Endothelial cell of umbilical vein (primary cell): Measurements from ENCODE around the gene CREBL2.

ENCODE experiments used
- EZH2 ChIP-seq: IDR thresholded peaks from 2 replicates; pipeline ENCODE4 v1.6.1; 2012; ENCODE audit warnings: borderline replicate concordance, low read depth, mild to moderate bottlenecking, moderate library complexity, low read length, inconsistent platforms; ENCODE audit not compliant: severe bottlenecking
- FOS ChIP-seq: IDR thresholded peaks from 2 replicates; pipeline ENCODE4 v1.6.1; 2011; ENCODE audit warnings: mild to moderate bottlenecking, low read length, moderate library complexity, borderline replicate concordance; ENCODE audit not compliant: insufficient read depth
- GATA2 ChIP-seq: IDR thresholded peaks from 2 replicates; pipeline ENCODE4 v1.7.0; 2011; ENCODE audit warnings: low read depth, mild to moderate bottlenecking, moderate library complexity, mixed read lengths, low read length; ENCODE audit not compliant: insufficient read length, insufficient read depth
- MYC ChIP-seq: IDR thresholded peaks from one replicate; pipeline ENCODE4 v1.6.1; 2011; ENCODE audit warnings: mild to moderate bottlenecking, low read depth, low read length
- POLR2A ChIP-seq: IDR thresholded peaks from 2 replicates; pipeline ENCODE4 v1.6.1; 2012; ENCODE audit warnings: low read depth, mild to moderate bottlenecking, control low read depth, low read length
- POLR2AphosphoS5 ChIP-seq: IDR thresholded peaks from 2 replicates; pipeline ENCODE4 v1.6.1; 2012; ENCODE audit warnings: low read depth, mild to moderate bottlenecking, control low read depth, low read length, moderate library complexity; ENCODE audit not compliant: insufficient read depth
- TF ChIP-seq, protein P1 (sequence below), 2 donors: IDR thresholded peaks; 1 replicate in 1 of 2; 2 replicates in 1 of 2; pipeline ENCODE4 v1.5.1; 2011; ENCODE audit warnings: low read length in 2 of 2, mild to moderate bottlenecking in 2 of 2, moderate library complexity in 2 of 2, control low read depth in 1 of 2, inconsistent platforms in 1 of 2, low read depth in 1 of 2; ENCODE audit not compliant: insufficient read depth in 1 of 2; ENCODE audit errors: extremely low read depth in 1 of 2
- TF ChIP-seq, protein P2 (sequence below): IDR thresholded peaks from 2 replicates; pipeline ENCODE4 v1.6.1; 2011; ENCODE audit not compliant: insufficient read depth, insufficient read length

DNA sequence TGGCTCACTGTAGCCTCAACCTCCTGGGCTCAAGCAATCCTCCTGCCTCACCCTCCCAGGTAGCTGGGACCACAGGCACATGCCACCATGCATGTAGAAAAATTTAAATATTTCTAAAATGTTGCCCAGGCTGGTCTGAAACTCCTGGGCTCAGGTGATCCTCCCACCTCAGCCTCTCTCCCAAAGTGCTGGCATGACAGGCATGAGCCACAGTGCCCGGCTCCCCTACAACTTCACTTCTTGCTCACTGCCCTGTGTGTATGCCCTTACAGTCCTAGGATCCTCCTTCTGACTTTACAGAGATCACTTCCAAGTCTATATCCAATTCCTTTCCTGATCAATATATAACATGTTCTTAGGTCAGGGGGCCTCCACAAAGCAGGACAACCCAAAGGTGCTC lies 23.8 kb upstream of the CREBL2 start:
- TF ChIP-seq, protein P1, sequence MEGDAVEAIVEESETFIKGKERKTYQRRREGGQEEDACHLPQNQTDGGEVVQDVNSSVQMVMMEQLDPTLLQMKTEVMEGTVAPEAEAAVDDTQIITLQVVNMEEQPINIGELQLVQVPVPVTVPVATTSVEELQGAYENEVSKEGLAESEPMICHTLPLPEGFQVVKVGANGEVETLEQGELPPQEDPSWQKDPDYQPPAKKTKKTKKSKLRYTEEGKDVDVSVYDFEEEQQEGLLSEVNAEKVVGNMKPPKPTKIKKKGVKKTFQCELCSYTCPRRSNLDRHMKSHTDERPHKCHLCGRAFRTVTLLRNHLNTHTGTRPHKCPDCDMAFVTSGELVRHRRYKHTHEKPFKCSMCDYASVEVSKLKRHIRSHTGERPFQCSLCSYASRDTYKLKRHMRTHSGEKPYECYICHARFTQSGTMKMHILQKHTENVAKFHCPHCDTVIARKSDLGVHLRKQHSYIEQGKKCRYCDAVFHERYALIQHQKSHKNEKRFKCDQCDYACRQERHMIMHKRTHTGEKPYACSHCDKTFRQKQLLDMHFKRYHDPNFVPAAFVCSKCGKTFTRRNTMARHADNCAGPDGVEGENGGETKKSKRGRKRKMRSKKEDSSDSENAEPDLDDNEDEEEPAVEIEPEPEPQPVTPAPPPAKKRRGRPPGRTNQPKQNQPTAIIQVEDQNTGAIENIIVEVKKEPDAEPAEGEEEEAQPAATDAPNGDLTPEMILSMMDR (IDR thresholded peaks at IDR 0.05; ENCODE audit: extremely low read depth in 1 of 2, insufficient read depth in 1 of 2, low read depth in 1 of 2, low read length in 2 of 2): no peak
- TF ChIP-seq POLR2AphosphoS5 (no peak), POLR2A (no peak), FOS (no peak), EZH2 (no peak), GATA2 (no peak), MYC (no peak)
- TF ChIP-seq, protein P2, sequence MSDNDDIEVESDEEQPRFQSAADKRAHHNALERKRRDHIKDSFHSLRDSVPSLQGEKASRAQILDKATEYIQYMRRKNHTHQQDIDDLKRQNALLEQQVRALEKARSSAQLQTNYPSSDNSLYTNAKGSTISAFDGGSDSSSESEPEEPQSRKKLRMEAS: no peak
